HG03025 (cell line): Measurements from ENCODE around the gene TSR1.
A peak's percentile ranks its signal among the peaks of the same experiment; 100 is the strongest.
"Not testable (repeated sequence)": the region's sequence is repeated elsewhere in the genome, so short reads cannot be mapped to it uniquely, and the experiment has no call there.

Experiments
- ATAC-seq: cut with Tn5 transposase; IDR thresholded peaks from one replicate; pipeline ENCODE4 v1.9.1; 2021; ENCODE audit warnings: mild to moderate bottlenecking, moderate library complexity; ENCODE audit not compliant: unreplicated experiment, low FRiP score

Gene TSR1

DNA sequence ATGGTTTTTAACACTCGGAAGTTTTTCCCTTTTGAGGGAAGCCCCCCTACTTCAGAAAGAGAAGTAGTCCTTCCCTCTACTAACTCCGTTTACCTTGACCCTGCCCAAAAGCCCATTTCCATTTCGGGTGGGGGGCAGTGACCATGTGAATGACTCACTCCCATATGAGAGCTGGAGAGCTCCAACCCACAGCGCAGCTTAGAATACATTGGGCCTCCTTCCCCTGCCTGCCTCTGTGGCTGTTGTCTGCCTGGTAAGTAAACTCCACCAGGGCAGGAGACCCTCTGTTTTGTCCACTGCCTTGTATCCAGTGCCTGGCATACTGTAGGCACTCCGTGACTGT lies 2.0 kb upstream of the TSR1 start:
- no peak for ATAC-seq

GRCh38 chr17:2337544-2338314 lies 1.5 kb upstream of the TSR1 start:
- ATAC-seq: peak; percentile 20

- ATAC-seq: peak; percentile 21
Observed at GRCh38 chr17:2336852-2337543, 741 bp upstream of the TSR1 start, which contains the start of gene SGSM2. Gene SGSM2 (plus strand): TSS chr17:2337501. CDS start chr17:2337689, 188 bp downstream.

DNA sequence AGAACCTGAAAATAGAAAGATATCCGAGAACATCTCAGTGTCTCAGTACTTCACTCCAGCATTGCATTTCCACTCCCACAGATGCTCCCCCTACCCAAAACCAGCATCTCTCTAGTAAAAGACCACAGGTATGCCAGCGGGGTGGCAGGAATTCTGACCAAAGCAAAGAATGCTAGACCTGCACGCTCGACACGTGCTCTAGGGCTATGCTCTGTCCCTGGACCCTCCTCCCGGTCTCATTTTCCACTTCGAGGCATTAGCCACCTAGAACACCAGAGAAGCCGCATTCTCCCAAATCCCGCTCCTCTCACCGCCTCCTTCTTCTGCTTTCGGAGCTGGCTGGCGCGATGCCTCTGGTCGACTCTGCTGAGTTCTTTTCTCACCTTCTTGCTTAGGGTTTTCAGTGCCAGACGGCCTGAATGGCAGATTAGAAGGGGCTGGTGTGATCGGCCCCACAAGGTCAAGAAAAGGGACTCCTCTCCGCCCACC lies 487 bp downstream of the TSR1 start:
- no peak for ATAC-seq

DNA sequence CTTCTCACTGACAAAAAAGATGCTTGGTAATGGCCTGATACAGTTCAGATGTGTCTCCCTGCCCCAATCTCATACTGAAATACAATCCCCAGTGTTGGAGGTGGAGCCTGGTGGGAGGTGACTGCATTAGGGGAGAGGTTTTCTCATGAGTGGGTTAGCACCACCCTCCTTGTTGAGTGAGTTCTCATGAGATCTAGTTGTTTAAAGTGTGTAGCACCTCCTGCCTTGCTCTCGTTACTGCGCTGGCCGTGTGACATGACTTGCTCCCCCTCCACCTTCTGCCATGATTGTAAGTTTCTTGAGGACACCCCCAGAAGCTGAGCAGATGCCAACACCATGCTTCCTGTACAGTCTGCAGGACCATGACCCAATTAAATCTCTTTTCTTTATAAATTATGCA lies 5.0 kb downstream of the TSR1 start:
- ATAC-seq: no peak

GRCh38 chr17:2323629-2324314 lies 12.5 kb downstream of the TSR1 start:
- no peak for ATAC-seq

DNA sequence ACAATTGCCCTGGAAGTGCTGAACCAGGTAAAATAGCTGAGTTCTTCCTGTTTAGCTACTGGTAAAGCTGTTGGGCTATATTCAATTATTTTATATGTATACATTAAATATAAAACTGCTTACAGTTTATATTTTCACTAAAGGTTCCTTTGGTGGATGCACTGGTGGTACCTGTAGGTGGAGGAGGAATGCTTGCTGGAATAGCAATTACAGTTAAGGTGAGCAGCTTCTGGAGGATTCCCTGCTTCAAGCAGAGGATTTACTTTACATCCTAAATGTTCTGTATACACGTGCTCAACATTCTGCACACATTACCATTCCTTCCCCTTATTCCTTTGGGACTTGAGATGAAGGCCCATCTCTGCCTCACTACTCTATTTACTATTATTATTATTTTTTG lies 14.9 kb downstream of the TSR1 start:
- ATAC-seq: no peak

- ATAC-seq: no peak
Observed at GRCh38 chr17:2319051-2319450, 17.2 kb downstream of the TSR1 start.

DNA sequence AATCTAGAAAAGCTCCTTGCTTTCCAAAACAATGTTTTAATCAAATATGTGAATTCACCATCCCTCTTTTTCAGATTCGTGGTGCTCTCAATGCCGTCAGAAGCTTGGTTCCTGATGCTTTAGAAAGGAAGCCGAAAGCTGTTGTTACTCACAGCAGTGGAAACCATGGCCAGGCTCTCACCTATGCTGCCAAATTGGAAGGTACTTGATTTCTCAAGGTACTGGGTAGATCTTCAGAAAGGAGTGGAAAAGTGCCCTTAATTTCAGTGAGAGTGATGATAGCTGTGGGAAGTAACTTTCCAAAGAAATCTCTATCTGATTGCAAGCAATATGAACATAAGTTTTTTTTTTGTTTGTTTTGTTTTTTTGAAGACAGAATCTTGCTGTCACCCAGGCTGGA lies 18.5 kb downstream of the TSR1 start:
- no peak for ATAC-seq

DNA sequence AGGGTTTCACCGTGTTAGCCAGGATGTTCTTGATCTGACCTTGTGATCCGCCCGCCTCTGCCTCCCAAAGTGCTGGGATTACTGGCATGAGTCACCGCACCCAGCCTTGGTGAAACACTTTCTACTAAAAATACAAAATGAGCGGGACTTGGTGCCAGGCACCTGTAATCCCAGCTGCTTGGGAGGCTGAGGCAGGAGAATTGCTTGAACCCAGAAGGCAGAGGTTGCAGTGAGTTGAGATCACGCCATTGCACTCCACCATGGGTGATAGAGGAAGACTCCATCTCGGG lies 19.4 kb downstream of the TSR1 start:
- ATAC-seq: not testable (repeated sequence)

DNA sequence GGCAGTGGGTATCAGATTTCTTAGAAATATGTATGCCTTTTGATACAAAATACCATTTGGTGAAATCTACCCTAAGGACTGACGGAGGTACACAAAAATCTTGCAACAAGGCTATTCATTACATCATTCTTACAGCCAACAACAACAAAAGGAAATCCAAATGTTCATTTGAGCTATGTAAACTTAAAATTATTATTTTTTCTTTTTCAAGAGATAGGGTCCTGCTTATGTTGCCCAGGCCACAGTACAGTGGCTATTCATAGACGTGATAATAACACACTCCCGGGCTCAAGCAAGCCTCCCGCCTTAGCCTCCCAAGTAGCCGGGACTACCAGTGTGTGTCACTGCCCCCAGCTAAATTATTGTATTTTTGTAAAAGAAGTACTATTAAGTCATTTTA lies 23.5 kb downstream of the TSR1 start:
- no peak for ATAC-seq

DNA sequence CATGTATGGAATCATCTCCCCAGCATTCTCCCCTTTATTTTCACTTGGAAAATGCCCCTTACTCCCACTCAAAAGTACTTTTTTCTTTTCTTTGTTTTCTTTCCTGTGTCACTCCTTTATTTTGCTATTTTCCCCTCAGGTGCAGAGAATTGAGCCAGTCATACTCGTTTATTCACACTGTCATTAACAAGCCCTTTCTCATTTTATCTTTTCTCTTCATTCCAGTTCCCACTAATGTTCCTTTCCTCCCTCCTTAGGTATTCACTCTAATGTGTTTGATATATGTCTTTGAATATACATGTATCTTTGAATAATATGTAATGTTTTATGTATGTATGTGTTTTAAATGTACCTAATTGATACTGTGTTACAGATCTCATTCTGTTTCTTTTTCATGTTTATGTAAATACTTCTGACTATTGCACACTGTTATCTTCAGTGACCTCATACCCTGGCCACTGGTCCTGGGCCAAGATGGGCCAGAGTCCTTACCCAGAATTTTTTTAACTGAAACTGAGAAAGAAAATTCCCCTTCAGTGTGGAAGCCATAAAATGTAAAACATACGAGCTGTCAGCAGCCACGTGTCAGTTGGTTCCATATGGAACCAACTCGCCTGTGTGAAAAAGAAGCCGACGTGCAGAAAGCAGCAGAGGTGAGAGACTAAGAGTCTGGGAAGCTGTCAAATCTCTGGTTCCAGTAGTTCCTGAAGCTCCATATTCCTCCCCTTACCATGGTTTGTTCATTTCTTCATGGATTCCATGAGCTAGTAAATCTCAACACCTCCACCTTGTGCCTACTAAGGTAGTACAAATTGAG lies 26.7 kb downstream of the TSR1 start:
- ATAC-seq: no peak

DNA sequence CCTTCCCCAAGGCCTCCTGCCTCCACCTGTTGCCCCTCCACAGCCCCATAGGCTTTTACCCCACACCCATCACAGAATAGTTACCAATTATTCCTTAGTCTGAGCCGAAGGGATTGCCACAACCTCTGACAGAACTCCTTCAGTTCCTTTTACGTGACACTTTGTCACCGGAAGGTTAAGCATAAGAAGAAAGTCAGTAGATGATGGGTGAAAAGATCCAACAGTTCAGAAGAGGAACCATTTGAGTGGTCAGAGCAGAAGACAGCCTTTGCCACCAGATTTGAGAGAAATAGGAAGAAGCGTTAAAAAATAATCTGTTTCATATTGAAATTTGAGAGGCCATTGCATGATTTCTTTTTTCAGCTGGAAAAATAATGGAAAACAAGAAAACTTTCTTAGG lies 31.3 kb downstream of the TSR1 start:
- no peak for ATAC-seq

DNA sequence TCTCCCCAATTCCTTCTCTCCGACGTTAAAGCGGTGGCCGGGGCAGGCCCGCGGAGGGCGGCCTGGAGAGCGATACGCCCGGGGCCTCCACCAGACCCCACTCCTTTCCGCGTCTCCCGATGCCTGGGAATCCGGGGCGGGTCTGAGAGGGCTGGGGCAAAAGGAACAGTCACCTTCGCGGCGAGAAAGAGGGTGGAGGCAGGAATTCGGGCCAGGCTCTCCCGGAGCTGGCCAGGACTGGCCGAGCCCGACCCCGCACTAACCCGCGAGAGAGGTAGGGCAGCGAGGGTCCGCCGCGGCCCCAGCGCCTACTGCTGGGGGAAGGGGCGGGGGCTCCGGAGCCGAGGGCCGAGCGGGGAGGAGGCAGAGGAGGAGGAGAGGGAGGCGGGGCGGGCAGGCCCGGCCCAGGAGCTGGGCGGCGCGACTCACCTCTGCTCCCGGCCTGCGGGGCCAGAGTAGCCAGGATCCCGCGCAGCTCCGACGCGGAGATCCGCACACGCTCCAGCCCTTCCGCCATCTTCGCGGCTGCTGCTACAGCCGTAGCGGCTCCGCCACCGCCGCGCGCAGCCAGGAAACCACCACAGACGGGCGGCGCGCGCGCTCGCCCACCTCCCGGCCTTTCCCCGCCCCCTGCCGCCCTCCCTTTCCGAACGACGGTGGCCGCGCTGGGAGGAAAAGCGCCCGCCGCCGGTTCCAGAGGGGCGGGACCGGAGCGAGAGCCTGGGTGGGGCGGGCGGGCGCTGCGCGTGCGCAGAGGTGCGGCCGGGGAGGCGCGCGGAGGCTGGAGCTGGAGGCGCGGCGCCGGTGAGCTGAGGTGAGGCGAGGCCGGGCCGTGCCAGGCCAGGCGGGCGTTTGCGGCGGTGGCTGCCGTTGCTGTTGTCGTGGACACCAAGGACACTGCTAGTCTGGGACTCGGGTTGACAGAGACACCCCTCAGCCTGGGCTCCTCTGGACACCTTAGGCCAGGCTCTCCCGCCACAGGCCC lies 32.8 kb downstream of the TSR1 start, which contains the start of the genes SMG6 and SRR:
SMG6 (minus strand) TSS at position 582 of the 985 bp plus-strand sequence; CDS start at position 517, 65 bp downstream.
SRR (plus strand) TSS at position 747 of the 985 bp plus-strand sequence. CDS start 11,611 bp downstream, outside the sequence.
- ATAC-seq: peak; percentile 71

GRCh38 chr17:2302778-2303203 lies 33.5 kb downstream of the TSR1 start:
- no peak for ATAC-seq

- ATAC-seq: no peak
Observed at GRCh38 chr17:2299756-2300155, 36.5 kb downstream of the TSR1 start.

- no peak for ATAC-seq
Observed at GRCh38 chr17:2299136-2299535, 37.1 kb downstream of the TSR1 start.

DNA sequence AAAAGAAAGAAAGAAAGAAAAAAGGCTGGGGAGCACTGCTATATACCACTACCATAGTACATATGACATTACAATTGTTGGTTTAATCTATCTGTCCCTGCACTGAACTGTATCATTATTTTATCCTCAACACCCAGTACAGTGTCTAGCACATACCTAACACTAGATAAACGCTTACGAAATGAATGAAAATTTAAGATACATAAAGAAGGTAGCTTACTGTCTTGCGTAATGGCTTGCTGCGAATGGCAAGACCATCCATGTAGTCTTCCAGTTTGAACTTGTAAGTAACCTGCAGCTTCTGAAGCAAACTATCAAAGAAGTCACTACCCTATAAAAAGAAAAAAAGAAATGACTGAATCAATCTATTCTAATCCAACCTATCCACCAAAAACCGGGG lies 39.2 kb downstream of the TSR1 start:
- no peak for ATAC-seq

DNA sequence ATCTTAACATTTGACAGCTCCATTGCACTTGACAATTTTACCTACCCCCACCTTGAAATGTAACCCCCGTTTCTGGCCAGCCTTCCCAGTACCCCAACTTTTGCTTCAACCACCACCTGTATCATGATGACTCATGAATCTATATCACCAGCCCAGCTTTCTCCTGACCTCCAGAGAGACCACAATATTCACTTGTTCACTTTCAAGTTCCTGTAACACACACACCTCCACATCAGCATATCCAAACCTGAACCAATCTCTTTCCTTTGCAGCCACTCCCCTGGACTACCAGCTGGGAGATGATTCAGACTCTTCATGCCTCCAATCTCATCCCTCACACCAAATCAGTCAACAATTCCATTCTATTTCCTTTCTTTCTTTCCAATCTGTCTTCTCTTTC lies 40.7 kb downstream of the TSR1 start:
- ATAC-seq: no peak
